ENCODE measurements around the gene PRR32.
"Not testable (repeated sequence)": the region's sequence is repeated elsewhere in the genome, so short reads cannot be mapped to it uniquely, and the experiment has no call there.

The PRR32 gene

GRCh38 chrX:126819429-126819828, at the start of gene PRR32:
Gene PRR32, plus strand, starts transcription at chrX:126819729. Its CDS starts 115 bp downstream, at chrX:126819844.
- DNase-seq (ENCODE audit: low read depth in 2 of 2), result no peak

- DNase-seq (ENCODE audit: low read depth in 2 of 2), result no peak
Measured at GRCh38 chrX:126770179-126770578, 49.4 kb upstream of the PRR32 start.

GRCh38 chrX:126785539-126785938, 34.0 kb upstream of the PRR32 start:
- DNase-seq (ENCODE audit: low read depth in 2 of 2), result no peak

GRCh38 chrX:126799059-126799458, 20.5 kb upstream of the PRR32 start:
- DNase-seq (ENCODE audit: low read depth in 2 of 2), result no peak

- DNase-seq (ENCODE audit: low read depth in 2 of 2), result not testable (repeated sequence)
Measured at GRCh38 chrX:126806784-126807183, 12.7 kb upstream of the PRR32 start.

- DNase-seq (ENCODE audit: low read depth in 2 of 2), result no peak
Measured at GRCh38 chrX:126815806-126816205, 3.7 kb upstream of the PRR32 start.

- no peak for DNase-seq (ENCODE audit: low read depth in 2 of 2)
Measured at GRCh38 chrX:126820700-126821420, 1.3 kb downstream of the PRR32 start.

- DNase-seq (ENCODE audit: low read depth in 2 of 2), result no peak
Measured at GRCh38 chrX:126824338-126825007, 4.9 kb downstream of the PRR32 start.

GRCh38 chrX:126825566-126826193, 6.2 kb downstream of the PRR32 start:
- no peak for DNase-seq (ENCODE audit: low read depth in 2 of 2)

- DNase-seq (ENCODE audit: low read depth in 2 of 2), result no peak
Measured at GRCh38 chrX:126836186-126836585, 16.7 kb downstream of the PRR32 start.

GRCh38 chrX:126847143-126847542, 27.6 kb downstream of the PRR32 start:
- DNase-seq (ENCODE audit: low read depth in 2 of 2), result no peak

GRCh38 chrX:126855839-126856524, 36.5 kb downstream of the PRR32 start:
- DNase-seq (ENCODE audit: low read depth in 2 of 2), result no peak
